NCI-H2107 (cell line): ENCODE results near the gene TMEM132A.

Experiments used
- DNase-seq: peaks from one replicate; lab custom pipeline; 2025; lab: John Stamatoyannopoulos, UW

Gene TMEM132A

GRCh38 chr11:60924110-60924905, at the start of gene TMEM132A:
Gene TMEM132A, plus strand, starts transcription at chr11:60924460. Its CDS starts 174 bp downstream, at chr11:60924634.
- DNase-seq = peak; percentile 69

- DNase-seq = no peak
Measured at GRCh38 chr11:60875366-60876167, 48.7 kb upstream of the TMEM132A start.

- DNase-seq = no peak
Measured at GRCh38 chr11:60876168-60876485, 48.1 kb upstream of the TMEM132A start.

GRCh38 chr11:60878245-60879101, 45.8 kb upstream of the TMEM132A start:
- DNase-seq = no peak

GRCh38 chr11:60879104-60879503, 45.2 kb upstream of the TMEM132A start:
- DNase-seq = no peak

GRCh38 chr11:60879971-60880588, 44.2 kb upstream of the TMEM132A start:
- DNase-seq = no peak

GRCh38 chr11:60880643-60881282, 43.5 kb upstream of the TMEM132A start:
- DNase-seq = no peak

GRCh38 chr11:60887556-60887955, 36.7 kb upstream of the TMEM132A start:
- DNase-seq = no peak

GRCh38 chr11:60889869-60890311, 34.4 kb upstream of the TMEM132A start:
- DNase-seq = no peak

GRCh38 chr11:60890696-60891095, 33.6 kb upstream of the TMEM132A start:
- DNase-seq = no peak

- DNase-seq = no peak
Measured at GRCh38 chr11:60891103-60891741, 33.0 kb upstream of the TMEM132A start.

- no peak for DNase-seq
Measured at GRCh38 chr11:60895687-60896086, 28.6 kb upstream of the TMEM132A start.

- no peak for DNase-seq
Measured at GRCh38 chr11:60897496-60897895, 26.8 kb upstream of the TMEM132A start.

- no peak for DNase-seq
Measured at GRCh38 chr11:60899046-60899936, 25.0 kb upstream of the TMEM132A start.

- no peak for DNase-seq
Measured at GRCh38 chr11:60899977-60900376, 24.3 kb upstream of the TMEM132A start.

- DNase-seq = no peak
Measured at GRCh38 chr11:60900673-60901404, 23.4 kb upstream of the TMEM132A start.

- no peak for DNase-seq
Measured at GRCh38 chr11:60902625-60903024, 21.6 kb upstream of the TMEM132A start.

GRCh38 chr11:60905047-60905446, 19.2 kb upstream of the TMEM132A start:
- no peak for DNase-seq

- no peak for DNase-seq
Measured at GRCh38 chr11:60905551-60906113, 18.6 kb upstream of the TMEM132A start.
